GM19023 (cell line): Measurements from ENCODE around the gene SUMF1.

Source experiments
- ATAC-seq: cut with Tn5 transposase; IDR thresholded peaks from one replicate; pipeline ENCODE4 v1.9.1; 2021; ENCODE audit warnings: mild to moderate bottlenecking, moderate library complexity; ENCODE audit not compliant: unreplicated experiment

The SUMF1 gene

DNA sequence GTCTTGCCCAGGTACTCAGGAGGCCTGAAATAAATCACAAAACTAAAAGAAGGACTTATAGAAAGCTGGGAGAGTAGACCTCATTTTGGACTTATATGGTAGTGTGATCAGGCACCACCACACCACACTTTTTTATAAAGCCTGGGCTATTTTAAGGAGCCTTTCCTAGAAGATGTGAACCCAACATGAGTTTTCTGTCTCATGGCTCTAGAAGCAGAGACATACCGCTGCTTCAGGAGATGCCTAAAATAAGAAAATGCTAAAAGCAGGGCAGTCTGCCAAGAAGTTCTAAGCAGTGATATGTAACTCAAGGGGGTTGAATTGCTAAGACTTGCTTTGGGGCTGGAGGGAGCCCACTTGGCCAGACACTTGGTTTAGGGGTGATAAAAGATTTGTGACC lies 49.6 kb downstream of the SUMF1 start:
- no peak for ATAC-seq

DNA sequence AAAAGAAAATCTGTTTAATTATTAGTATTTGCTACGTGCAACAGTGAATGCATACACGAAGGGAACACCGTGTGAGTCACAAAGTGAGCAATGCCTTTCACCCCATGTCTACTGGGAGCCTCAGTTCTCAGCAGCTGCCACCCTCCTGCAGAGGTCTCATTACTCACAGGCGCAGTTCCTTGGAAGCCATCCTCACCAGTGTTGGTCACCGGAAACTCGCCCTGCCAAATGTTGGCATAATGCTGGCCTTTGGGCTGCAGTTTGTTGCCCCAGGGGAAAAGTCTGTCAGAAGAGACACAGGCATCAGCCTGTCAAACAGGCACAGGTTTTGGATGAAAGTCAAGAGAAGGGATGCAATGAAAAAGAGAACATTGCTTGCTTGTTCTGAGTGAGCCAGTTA lies 50.1 kb downstream of the SUMF1 start:
- no peak for ATAC-seq

DNA sequence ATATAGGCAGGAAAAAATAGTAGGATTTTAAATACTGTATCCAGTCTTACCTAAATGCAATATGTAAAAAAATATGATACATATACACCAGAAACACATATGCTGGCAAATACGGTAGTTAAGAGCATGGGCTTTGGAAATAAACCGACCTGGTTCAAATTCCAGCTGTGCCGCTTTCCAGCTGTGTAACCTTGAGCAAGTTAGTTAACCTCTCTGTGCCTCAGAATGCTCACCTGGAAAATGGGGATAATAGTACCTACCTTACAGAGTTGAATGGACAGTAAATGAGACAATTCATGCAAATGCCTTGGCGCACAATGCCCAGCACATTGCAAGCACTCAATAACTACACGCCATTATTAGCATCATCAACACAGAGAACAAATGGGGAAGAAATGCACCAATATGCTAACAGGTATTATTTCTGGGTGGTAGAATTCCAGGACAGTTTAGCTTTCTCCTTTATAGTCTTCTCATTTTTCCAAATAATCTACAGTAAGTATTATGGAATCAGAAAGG lies 50.6 kb downstream of the SUMF1 start:
- no peak for ATAC-seq

GRCh38 chr3:4413467-4413866 lies 53.6 kb downstream of the SUMF1 start:
- no peak for ATAC-seq

GRCh38 chr3:4411833-4412232 lies 55.2 kb downstream of the SUMF1 start:
- ATAC-seq, result no peak

DNA sequence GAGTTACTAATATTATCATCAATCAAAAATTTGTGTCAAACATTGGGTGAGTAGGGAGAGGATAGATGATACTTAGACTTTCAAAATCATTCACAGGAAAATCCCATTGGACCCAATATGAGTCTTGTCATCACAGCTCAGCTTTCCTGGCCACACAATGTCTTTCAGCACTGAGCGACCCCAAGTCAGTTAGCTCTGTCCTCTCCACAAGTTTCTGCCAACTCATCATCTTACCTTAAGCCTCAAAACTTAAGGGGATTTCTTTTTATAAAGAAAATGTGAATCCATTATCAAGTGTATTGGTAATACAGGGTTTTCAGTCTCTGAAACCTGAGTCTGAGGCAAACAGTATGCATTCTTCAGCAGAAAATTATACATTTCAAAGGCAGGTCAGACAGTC lies 55.8 kb downstream of the SUMF1 start:
- ATAC-seq, result no peak

DNA sequence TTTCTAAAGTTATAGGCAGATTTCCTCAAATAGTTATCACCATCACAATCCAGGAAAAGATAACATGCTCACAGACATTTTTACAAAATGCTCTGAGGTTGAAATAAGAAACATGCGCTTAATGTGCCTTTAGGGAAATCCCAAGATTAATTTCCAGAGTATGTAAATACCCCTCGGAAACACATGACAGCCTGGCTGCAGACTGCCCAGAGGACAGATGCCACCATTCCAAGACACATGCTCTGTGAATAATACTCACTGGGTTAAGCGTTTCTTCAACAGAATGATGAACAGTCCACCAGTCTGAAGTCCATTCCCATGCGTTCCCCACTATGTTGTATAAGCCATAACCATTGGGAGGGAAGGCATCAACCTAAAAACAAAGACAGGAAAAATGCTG lies 56.5 kb downstream of the SUMF1 start:
- ATAC-seq, result no peak

DNA sequence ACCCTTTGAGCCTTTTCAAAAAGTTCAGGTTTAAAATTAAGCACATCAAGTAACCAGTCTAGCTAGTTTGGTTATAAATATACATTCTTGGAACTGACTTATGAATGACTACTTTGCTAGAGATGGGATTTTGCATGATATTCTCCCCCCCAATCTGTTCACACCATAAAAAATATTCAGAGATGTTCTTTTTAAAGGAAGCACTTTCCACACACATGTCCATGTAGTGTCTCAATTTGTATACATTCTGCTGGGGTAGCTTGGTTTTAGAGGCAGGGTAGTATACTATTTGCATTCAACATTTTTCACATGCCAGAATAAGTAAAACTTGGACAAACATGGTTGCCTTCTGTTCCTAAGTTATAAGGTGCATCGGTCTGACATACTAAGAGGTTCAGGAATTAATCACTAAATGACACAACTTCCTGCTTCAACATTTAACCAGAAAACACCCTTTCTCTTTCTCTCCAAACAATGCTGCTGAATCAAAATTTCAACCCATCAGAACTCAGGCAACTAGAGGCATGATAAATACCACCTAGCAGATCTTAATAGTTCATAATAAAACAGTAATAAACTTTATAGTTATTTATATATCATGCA lies 57.0 kb downstream of the SUMF1 start:
- ATAC-seq, result no peak

DNA sequence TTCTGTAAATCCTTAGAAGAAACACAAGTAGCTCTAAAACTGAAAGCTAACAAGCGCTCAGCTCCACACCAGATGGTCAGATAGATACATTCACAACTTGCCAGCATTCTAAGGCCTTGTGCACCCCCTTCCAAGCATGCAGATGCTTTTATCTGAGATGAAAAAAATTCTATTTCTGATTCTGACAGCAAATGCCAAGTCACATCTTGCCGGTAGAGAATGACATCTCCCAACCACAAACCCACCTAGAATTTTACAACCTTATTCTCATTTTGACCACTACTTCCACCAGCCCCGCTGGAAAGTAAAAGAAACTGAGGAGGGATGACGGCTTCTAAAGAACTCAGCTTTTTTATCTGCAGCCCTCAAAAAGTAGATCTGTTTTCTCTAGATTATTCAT lies 57.7 kb downstream of the SUMF1 start:
- no peak for ATAC-seq

DNA sequence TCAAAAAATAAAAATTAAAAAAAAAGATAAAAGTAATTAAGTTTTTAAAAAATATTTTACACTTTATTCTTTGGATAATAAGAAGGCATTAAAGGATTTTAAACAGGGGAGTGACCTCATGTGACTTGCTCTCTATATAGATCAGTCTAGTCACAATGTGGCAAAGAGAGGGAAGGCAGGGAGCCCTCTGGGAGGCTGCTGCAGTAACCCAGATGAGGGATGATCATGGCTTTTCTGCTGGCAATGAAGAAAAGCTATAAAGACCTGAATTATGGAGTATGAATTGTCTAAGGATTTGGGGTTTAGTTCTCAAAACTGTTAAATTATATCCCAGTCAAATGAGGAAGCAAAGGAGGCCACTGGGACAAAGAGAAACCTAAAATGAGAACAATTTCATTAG lies 58.1 kb downstream of the SUMF1 start:
- no peak for ATAC-seq

- no peak for ATAC-seq
Measured at GRCh38 chr3:4407941-4408340, 59.1 kb downstream of the SUMF1 start.

GRCh38 chr3:4406746-4407568 lies 60.1 kb downstream of the SUMF1 start:
- ATAC-seq, result peak; percentile 59

DNA sequence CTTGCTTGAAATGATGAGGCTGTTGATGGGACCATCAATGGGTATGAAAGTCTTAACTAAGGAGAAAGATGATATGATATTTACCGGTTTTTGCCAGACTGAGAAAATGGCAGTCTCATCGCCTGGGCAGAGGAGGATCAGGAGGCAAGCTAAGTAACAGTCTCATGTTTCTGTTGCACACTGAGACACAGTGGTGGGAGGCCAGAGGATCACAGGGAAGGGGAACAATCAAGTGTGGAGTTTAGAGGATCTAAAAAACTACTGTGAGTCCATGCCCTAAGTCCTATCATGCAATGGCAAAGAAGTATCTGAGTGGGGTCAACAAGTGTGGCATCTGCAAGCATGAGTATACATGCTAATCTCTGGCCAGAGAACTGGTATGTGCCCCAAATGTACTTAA lies 62.2 kb downstream of the SUMF1 start:
- no peak for ATAC-seq

DNA sequence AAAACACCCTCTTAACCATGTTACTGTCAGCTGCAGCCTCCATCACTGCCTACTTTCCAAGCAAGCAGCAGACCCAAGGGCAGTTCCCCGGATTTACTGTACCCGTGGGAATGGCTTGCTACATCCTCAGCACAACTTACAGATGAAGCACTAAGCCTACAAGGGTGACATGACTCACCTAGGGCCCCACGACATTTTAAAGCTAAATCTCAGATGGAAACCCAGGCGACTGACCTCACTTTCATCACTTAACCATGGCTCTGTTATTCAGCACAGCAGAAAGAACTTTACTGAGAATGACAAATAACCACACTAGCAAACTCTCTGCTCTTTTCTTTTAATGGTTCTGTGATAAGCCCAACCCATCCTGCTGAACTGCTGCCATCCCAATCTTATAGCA lies 65.6 kb downstream of the SUMF1 start:
- no peak for ATAC-seq

DNA sequence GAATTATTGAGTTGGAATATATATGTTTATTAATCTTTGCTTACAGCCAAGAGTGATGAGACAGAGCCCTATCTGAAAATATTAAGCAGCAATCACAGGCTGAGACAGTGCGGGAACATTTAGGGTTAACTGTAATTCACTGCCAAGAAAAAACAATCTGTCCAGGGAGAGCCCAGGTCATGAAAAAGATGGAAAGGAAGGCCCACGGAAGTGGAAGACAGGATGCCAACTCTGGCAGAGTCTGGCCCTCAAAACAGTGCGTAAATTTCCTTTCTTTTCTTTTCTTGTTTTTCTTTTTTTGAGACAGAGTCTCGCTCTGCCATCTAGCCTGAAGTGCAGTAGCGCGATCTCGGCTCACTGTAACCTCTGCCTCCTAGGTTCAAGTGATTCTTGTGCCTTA lies 67.6 kb downstream of the SUMF1 start:
- ATAC-seq, result no peak

GRCh38 chr3:4398941-4399245 lies 68.2 kb downstream of the SUMF1 start:
- no peak for ATAC-seq

DNA sequence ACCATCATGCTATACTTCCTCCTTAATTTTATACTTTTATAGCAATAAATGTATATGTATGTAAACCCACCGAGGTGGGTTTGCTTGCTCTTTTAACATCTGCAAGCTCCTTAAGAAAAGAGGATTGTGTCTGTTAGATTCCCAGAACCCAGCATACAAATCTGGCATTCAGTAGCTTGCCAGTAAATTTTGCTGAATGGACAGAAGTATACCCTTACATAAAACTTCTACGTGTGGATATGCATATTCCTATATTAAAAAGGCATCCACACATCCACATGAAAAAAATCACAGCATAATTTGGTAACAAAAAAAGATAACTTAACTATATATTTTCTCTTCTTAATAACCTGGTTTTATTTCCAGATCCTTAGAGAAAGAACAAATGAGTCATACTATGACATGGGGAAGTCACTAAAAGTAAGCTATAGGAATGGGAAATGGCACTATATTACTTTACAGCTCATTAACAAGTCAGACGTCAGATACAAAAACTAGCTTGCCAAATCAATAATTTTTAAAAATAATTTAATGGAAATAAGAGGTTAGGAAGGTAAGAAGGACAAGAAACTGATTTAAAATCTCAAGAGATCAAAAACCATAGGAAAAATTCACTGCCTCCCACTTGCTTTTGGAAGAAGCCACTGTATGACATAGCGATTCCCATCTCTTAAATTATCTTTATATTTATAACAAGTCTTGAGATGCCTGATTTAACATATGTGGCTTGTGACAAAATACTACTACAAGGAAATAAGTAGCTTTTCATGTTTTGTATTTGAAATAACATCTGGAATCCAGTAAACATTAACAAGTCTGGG lies 68.7 kb downstream of the SUMF1 start:
- no peak for ATAC-seq

- ATAC-seq, result no peak
Measured at GRCh38 chr3:4397466-4397865, 69.6 kb downstream of the SUMF1 start.

DNA sequence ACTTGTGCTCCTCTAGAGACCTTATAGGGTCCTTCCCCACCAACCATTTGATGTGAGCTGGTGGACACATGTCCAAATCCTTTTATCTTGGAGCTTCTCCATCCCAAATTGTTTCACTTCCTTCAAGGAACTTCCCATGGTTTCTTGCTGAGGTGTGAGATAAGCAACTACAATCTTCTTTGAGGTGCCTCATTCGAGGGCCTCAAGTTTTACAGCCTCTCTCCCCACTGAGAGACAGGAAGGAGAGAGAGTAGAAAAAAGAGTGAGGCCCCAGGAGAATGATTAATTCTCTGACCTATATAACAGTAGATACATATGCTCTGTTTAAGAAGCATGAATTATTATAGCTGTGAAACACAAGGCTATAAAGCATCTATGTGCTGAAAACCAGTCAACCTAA lies 70.5 kb downstream of the SUMF1 start:
- ATAC-seq, result no peak

DNA sequence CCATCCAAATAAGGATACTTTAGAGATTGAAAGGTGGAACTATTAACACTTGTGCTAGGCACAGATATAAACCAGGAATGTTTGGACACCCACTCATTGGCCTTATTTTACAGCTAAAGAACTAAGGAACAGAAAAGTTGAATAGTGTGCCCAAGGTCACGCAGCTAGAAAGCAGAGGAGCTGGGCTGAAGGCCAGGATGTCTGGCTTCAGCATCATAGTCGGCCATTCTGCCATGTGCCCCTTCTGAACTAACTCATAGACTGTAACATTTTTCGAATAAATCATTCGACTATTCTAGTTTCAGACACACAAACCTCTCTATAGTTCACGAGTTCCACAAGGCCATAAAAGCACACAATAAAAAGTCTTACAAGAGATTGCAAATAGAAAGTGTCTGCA lies 71.1 kb downstream of the SUMF1 start:
- ATAC-seq, result no peak

DNA sequence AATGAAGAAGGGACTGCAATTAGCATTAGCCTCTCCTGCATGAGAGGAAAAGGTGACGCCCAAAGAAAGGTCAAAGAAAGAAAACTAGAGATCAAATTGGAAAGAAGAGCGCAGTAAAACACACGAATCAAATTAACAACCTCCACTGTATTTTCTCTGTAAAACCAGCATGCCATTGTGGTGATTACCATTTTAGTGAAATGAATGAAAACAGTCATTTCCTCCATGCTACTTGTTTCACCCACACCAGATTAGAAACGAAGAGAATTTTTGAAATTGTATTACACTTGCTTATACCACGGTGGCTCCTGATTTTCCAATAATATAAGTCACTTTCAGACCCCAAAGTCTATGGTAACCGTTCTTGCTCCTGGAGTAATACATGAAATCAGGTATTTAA lies 71.6 kb downstream of the SUMF1 start:
- ATAC-seq, result no peak

GRCh38 chr3:4394567-4394966 lies 72.5 kb downstream of the SUMF1 start:
- no peak for ATAC-seq
